Muscle of arm (tissue), 12 donors: ENCODE results near the gene COBL. TPM values are rescaled to one million over a fixed set of nuclear protein-coding genes. Genes with fewer than 3 reads are reported as not detected.

Source experiments
- DNase-seq: peaks from one replicate; pipeline ENCODE4 v3.0.0-alpha.2; 2013
- polyA plus RNA-seq, 12 donors: library from polyadenylated mRNA; unstranded; fragments of 120-200 nt; gene quantifications; one replicate each; pipeline ENCODE4 v1.2.1, GENCODE V29; 2013; ENCODE audit not compliant: insufficient read length in 12 of 12

COBL gene
- polyA plus RNA-seq, 12 donors = 37.5 to 412 (median 128) TPM

- no peak for DNase-seq
These were observed 56.1 kb downstream of the COBL start for GRCh38 chr7:51260516-51260915.

DNA sequence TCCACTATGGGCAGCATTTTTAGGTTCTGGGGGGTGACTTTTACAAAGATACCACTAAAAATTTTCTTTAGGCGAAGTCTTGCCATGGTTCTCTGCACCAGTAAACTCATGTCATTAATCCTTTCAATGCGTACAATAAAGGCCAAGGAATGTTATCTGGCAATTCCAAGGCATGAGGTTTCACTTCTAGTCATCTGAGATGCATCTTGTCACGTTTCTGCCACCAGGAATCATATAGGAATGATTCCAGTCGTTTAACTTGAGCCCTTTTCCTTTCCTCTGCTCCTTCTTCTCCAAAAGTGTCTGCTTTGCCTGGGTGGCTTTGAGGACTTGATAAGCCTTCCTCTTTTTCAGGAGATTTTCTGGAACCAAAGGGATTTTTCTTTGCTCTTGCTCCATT lies 56.8 kb downstream of the COBL start:
- no peak for DNase-seq

GRCh38 chr7:51256916-51257315 lies 59.7 kb downstream of the COBL start:
- no peak for DNase-seq

DNA sequence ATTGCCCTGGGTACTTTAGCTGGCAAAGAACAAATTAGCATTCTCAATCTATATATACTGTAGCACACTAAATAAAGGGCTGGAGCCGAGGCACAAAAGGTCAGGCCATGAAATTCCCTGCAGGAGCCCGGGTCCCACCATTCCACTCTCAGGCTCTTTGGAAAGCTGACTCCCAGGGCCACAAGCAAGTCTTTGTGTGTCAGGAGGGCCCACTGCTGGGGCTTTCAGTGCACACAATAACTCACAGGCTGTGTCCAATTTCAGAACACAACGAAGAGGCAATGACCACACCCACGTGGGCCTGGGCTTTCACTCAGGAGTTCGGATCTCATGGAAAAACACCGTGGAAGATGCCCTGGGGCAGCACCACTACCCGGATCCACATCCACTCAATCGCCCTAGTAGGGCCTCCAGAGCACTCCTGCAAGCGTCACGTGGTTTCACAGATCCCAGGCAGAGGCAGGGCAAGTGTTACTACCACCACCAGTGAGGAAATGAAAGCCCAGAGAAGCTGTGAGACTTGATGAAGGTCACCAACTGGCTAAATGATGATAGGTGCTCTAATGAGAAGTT lies 60.3 kb downstream of the COBL start:
- DNase-seq = no peak

GRCh38 chr7:51255536-51256208 lies 60.9 kb downstream of the COBL start:
- peak; percentile 21 for DNase-seq

DNA sequence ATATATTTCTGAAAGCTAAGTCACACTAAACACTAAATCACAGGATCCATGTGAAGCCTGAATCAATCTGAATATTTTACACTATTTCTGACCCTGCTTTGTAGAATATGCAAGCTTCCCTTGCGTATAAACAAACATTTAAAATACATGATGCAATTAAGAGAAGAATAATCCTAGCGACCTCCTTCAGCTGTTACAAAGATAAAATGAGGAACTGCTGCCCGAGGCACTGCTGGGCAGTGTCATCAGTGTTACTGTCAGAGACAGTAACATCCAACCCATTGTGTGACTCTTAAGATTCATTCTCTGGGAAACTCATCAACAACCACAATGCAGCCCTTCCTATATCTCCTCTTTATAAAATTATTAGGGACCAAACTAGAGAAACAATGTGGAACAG lies 61.6 kb downstream of the COBL start:
- no peak for DNase-seq

- DNase-seq = no peak
These were observed 63.5 kb downstream of the COBL start for GRCh38 chr7:51253157-51253556.

- DNase-seq = no peak
These were observed 65.3 kb downstream of the COBL start for GRCh38 chr7:51251290-51251689.

- DNase-seq = no peak
These were observed 66.1 kb downstream of the COBL start for GRCh38 chr7:51250512-51250911.

DNA sequence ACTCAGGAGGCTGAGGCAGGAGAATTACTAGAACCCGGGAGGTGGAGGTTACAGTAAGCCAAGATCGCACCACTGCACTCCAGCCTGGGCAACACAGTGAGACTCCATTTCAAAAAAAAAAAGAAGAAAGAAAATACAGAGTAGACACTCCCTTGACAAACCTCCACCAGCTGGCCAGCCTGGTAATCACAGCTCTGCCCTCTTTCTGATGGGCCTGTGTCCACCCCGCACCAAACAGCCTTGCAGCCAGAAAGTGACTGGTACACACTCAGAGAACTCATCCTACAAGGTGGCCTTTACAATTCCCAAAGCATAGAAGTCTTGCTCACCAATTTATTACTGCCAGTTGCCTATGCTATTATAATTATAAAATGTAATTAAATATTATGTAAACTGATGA lies 66.6 kb downstream of the COBL start:
- no peak for DNase-seq

DNA sequence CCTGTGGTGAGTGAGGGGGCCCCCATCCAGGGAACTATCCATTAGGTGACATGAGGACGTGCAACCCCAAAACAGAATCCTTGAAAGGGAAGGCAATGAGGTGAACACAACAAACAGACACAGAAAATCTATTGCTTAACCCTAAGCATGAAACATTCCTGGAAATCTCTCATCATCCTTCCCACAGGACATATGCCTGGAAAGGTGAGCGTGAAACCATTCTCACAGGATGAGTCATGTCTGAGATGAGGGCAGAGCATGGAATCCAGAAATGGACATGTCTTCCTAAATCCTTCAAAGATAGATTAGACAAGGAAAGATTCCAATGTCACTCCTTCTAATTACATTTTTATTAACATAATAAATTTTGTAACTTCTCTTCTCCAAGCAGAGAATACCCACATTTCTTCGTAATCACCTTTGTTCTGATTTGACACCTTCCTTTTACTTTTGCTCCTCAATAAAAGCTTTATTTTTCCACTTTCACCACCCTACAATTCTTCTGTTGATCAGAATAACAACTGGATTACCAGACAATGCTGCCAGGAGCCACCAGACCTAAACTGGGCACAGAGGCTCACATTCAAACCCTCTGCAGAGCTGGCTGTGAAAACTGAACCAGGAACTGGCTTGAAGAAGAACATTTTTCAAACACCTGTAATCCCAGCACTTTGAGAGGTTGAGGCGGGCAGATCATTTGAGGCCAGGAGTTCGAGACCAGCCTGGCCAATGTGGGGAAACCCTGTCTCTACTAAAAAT lies 67.2 kb downstream of the COBL start:
- DNase-seq = no peak

GRCh38 chr7:51246258-51247245 lies 70.1 kb downstream of the COBL start:
- DNase-seq = peak; percentile 16

DNA sequence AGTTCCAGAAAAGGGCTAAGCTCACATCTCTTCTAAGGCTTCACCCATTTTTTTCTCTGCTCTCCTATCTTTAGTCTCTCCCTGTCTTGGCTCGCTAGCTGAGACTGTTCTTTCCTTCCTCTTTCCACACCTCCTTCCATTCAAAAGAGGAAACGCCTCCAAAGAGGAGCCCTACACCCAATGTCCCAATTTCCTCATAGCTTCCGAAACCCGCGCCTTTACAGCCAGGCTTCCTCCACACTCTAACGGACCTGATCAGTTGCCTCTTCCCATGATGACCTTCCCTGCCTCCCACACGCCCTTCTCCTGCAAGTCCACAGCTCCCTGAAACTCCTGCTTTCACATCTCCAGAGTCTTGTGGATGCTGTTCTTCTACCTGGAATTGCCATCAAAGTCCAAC lies 71.7 kb downstream of the COBL start:
- no peak for DNase-seq

DNA sequence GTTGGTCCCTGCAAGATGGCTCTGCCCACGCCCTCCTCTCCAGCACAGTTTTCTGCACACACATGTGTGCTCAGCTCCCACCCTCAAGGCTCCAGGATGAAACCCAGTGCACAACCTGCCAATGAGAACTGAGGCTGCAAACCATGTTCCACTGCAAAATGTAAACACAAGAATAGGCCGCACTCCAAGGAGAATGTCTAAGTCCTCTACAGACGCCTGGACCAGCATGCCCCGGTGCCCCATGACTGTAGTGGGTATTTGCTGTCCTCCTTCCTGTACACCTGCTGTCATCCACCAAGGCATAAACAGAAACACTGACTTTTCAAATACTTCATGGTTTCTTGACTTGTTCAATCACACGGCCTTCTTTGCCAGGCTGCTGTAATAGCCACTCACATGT lies 72.6 kb downstream of the COBL start:
- DNase-seq = no peak

- DNase-seq = no peak
These were observed 73.0 kb downstream of the COBL start for GRCh38 chr7:51243631-51244030.

DNA sequence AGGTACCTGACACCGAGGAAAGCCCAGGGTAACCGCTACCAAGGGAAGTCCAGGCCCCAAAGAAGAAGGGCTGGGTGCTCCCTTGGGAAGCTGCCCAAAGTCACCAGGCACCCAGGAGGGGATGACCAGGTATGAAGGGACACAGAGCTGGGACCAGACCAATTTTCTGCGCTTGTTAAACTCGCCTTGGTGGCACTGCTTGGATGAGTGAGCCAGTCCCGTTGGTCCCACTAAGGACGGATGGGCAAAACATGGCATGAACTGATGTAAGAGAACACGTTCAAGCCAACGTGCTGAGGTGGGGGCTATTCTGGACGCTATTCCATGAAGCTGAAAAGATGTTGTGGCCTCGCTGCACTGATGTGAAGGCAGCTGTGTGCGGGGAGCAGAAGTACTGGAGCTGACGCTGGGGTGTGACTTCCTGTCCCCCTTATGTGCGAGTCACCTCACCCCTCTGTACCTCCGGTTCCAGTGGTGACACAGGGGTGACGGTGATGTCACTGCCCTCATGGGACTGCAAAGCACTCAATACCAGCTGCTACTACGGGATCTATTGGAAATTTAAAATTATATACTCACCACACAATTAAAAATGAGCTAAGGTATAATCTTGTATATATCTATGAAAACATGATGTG lies 73.6 kb downstream of the COBL start:
- DNase-seq = no peak

- no peak for DNase-seq
These were observed 74.5 kb downstream of the COBL start for GRCh38 chr7:51242007-51242691.

DNA sequence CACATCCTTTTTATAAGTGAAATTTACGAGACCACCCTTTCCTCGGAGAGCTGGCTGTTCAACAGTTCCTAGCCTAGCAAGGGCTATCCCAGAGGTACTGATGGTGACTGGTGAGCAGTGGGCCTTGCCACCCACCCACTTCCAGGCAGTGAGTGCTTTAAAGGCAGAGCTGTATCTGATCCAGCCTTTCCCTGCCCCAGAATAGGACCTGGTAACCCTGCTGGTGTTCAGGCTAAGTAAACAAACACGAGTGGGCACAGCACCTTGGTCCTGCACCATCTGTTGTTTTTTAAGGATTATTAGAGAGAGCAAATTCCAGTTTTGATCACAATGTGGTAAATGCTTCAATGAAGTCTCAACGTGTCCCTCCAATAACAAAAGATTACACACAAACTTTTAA lies 75.7 kb downstream of the COBL start:
- no peak for DNase-seq

- DNase-seq = no peak
These were observed 76.9 kb downstream of the COBL start for GRCh38 chr7:51239691-51240090.

DNA sequence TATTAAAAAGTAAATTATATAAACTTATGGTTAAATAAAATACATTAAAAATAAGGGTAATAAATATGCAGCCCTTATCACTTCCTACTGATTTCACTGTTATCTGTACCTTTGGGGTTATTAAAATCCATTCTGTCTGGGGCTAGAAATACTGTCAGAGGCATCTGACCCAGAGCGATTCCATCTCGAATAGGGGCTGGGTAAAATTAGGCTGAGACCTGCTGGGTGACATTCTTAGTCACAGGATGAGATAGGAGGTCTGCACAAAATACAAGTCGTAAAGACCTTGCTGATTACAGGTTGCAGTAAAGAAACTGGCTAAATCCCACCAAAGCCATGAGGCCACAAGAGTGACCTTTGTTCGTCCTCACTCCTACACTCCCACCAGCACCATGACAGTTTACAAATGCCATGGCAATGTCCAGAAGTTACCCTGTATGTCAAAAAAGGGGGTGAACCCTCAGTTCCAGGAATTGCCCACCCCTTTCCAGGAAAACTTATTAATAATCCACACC lies 77.6 kb downstream of the COBL start:
- DNase-seq = no peak
